ENCODE data around the gene OR5C1. TPM values are rescaled to one million over a fixed set of nuclear protein-coding genes. Genes with fewer than 3 reads are reported as not detected.

The OR5C1 gene
- total RNA-seq, 8 experiments from 2014 or later: 0.25 to 0.52 TPM; not detected in 6

Other genes with a start within 250 kb of the OR5C1 start
- gene OR1N2, start 235.8 kb upstream of the OR5C1 start, total RNA-seq: under 1 TPM in 2 of 8 experiments, not detected in 6; 0.45 to 0.62 TPM
- gene OR1L8, start 205.5 kb upstream of the OR5C1 start, total RNA-seq: under 1 TPM in 4 of 8 experiments, not detected in 4; 0.13 to 0.66 (median 0.26) TPM
- gene OR1Q1, start 174.2 kb upstream of the OR5C1 start, total RNA-seq: under 1 TPM in 1 of 8 experiments, not detected in 7; 0.97 TPM
- under 1 TPM in 3 of 8 experiments, not detected in 5; 0.25 to 0.45 (median 0.38) TPM for gene OR1B1, start 131.3 kb upstream of the OR5C1 start, total RNA-seq
- gene OR1L1, start 127.2 kb upstream of the OR5C1 start, total RNA-seq: under 1 TPM in 1 of 8 experiments, not detected in 7; 0.18 TPM
- gene OR1L3, start 113.8 kb upstream of the OR5C1 start, total RNA-seq: under 1 TPM in 3 of 8 experiments, not detected in 5; 0.17 to 0.66 (median 0.52) TPM
- under 1 TPM in 6 of 8 experiments, not detected in 2; 0.21 to 0.97 (median 0.54) TPM for gene OR1L4, start 64.9 kb upstream of the OR5C1 start, total RNA-seq
- under 1 TPM in 3 of 8 experiments, not detected in 5; 0.21 to 0.33 (median 0.23) TPM for gene OR1L6, start 46.6 kb upstream of the OR5C1 start, total RNA-seq
- 1 to 10 TPM in 2 of 8 experiments, under 1 TPM in 3, not detected in 3; 0.27 to 1.5 (median 0.54) TPM for gene OR1K1, start 11.2 kb downstream of the OR5C1 start, total RNA-seq
- gene PDCL, start 39.7 kb downstream of the OR5C1 start, total RNA-seq: 10 to 100 TPM; 19.8 to 26.0 (median 21.3) TPM
- gene RC3H2, start 116.4 kb downstream of the OR5C1 start, total RNA-seq: 10 to 100 TPM; 31.6 to 65.3 (median 44.8) TPM
- 10 to 100 TPM in 6 of 8 experiments, 1 to 10 TPM in 2; 9.2 to 16.9 (median 14.0) TPM for gene ZBTB6, start 124.4 kb downstream of the OR5C1 start, total RNA-seq
- 10 to 100 TPM in 2 of 8 experiments, 1 to 10 TPM in 6; 3.0 to 14.2 (median 9.2) TPM for gene ZBTB26, start 142.6 kb downstream of the OR5C1 start, total RNA-seq
- 10 to 100 TPM; 13.0 to 69.2 (median 37.4) TPM for gene RABGAP1, start 152.1 kb downstream of the OR5C1 start, total RNA-seq
- 1 to 10 TPM in 3 of 8 experiments, under 1 TPM in 5; 0.27 to 2.7 (median 0.63) TPM for gene GPR21, start 244.7 kb downstream of the OR5C1 start, total RNA-seq